MM.1S (cell line): ENCODE results near the gene RARG.

Experiments
- CTCF ChIP-seq: fragments of 300-600 bp; sonication (generic); IDR thresholded peaks from 2 replicates; pipeline ENCODE4 v1.5.1; 2016; ENCODE audit warnings: antibody characterized with exemption, low read length, mixed read lengths
- EZH2 ChIP-seq: fragments of 300-600 bp; sonication (generic); optimal IDR thresholded peaks from 2 replicates; pipeline ENCODE3; 2017; ENCODE audit warnings: low read depth, mild to moderate bottlenecking, antibody characterized with exemption, low read length, mixed read lengths
- EZH2phosphoT487 ChIP-seq: fragments of 300-600 bp; sonication (generic); IDR thresholded peaks from 2 replicates; pipeline ENCODE4 v1.6.1; 2018; ENCODE audit warnings: antibody characterized with exemption, low read length

GRCh38 chr12:53205747-53206419, 26.1 kb downstream of the RARG start:
- TF ChIP-seq CTCF = no peak
- TF ChIP-seq EZH2 = no peak
- no peak for TF ChIP-seq EZH2phosphoT487
